Bone marrow (tissue), 2 donors: ENCODE measurements around the gene CREB5.

Source experiments
- DNase-seq, 2 donors: peaks; one replicate each; lab custom pipeline; 2025; lab: John Stamatoyannopoulos, UW

The CREB5 gene

GRCh38 chr7:28516390-28517172 lies 104.3 kb downstream of the CREB5 start:
- no peak for DNase-seq

- no peak for DNase-seq
Measured at GRCh38 chr7:28517206-28517605, 104.9 kb downstream of the CREB5 start.

- DNase-seq = no peak
Measured at GRCh38 chr7:28517606-28518005, 105.3 kb downstream of the CREB5 start.

- DNase-seq = no peak
Measured at GRCh38 chr7:28520074-28521015, 108.0 kb downstream of the CREB5 start.

GRCh38 chr7:28524978-28525377 lies 112.7 kb downstream of the CREB5 start:
- no peak for DNase-seq

GRCh38 chr7:28528899-28529298 lies 116.6 kb downstream of the CREB5 start:
- DNase-seq = no peak

GRCh38 chr7:28529755-28530154 lies 117.4 kb downstream of the CREB5 start:
- DNase-seq = no peak

- no peak for DNase-seq
Measured at GRCh38 chr7:28530175-28530802, 118.0 kb downstream of the CREB5 start.

GRCh38 chr7:28530803-28531175 lies 118.5 kb downstream of the CREB5 start:
- no peak for DNase-seq

GRCh38 chr7:28531291-28531690 lies 119.0 kb downstream of the CREB5 start:
- DNase-seq = no peak

- DNase-seq = no peak
Measured at GRCh38 chr7:28532181-28532580, 119.9 kb downstream of the CREB5 start.

GRCh38 chr7:28533267-28533666 lies 120.9 kb downstream of the CREB5 start:
- no peak for DNase-seq

GRCh38 chr7:28533731-28534531 lies 121.6 kb downstream of the CREB5 start:
- DNase-seq = no peak

GRCh38 chr7:28536259-28536658 lies 123.9 kb downstream of the CREB5 start:
- DNase-seq = no peak

- DNase-seq = no peak
Measured at GRCh38 chr7:28539289-28539981, 127.1 kb downstream of the CREB5 start.

GRCh38 chr7:28542410-28542809 lies 130.1 kb downstream of the CREB5 start:
- no peak for DNase-seq

- DNase-seq = no peak
Measured at GRCh38 chr7:28544453-28545117, 132.3 kb downstream of the CREB5 start.

GRCh38 chr7:28546067-28546466 lies 133.7 kb downstream of the CREB5 start:
- DNase-seq = no peak

GRCh38 chr7:28547115-28547514 lies 134.8 kb downstream of the CREB5 start:
- DNase-seq = no peak

GRCh38 chr7:28548416-28548815 lies 136.1 kb downstream of the CREB5 start:
- no peak for DNase-seq

- DNase-seq = no peak
Measured at GRCh38 chr7:28549998-28550397, 137.7 kb downstream of the CREB5 start.
